Glomerular visceral epithelial cell (primary cell): ENCODE measurements around the gene AP2A2.

Experiments used
- DNase-seq: peaks from one replicate; pipeline ENCODE4 v3.0.0-alpha.2; 2016; ENCODE audit errors: extremely low spot score

Gene AP2A2

GRCh38 chr11:996681-997080 is 71.0 kb downstream of the AP2A2 start:
- no peak for DNase-seq

DNA sequence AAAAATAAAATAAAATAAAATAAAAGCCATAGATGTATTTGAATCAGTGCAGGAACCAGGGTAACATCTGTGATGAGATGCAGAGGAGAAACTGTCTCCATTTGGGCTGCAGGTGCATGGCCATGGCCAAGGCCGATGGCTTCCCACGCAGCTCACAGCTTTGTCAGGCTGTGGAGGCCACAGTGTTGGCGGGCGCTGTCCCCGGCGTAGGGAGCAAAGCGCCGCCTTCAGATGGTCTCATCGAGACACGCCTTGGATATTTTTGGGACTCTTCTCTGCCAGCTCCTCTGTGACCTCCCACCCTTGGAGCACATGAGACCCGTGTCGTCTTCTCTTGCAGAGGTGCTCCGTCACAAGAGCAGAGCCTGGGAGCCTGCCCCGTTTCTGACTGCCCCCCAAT is 72.2 kb downstream of the AP2A2 start:
- DNase-seq, result no peak

- DNase-seq, result no peak
These were observed 73.3 kb downstream of the AP2A2 start for GRCh38 chr11:999009-999408.

GRCh38 chr11:1000357-1001278 is 74.9 kb downstream of the AP2A2 start:
- no peak for DNase-seq

GRCh38 chr11:1001617-1002405 is 76.1 kb downstream of the AP2A2 start:
- DNase-seq, result no peak

DNA sequence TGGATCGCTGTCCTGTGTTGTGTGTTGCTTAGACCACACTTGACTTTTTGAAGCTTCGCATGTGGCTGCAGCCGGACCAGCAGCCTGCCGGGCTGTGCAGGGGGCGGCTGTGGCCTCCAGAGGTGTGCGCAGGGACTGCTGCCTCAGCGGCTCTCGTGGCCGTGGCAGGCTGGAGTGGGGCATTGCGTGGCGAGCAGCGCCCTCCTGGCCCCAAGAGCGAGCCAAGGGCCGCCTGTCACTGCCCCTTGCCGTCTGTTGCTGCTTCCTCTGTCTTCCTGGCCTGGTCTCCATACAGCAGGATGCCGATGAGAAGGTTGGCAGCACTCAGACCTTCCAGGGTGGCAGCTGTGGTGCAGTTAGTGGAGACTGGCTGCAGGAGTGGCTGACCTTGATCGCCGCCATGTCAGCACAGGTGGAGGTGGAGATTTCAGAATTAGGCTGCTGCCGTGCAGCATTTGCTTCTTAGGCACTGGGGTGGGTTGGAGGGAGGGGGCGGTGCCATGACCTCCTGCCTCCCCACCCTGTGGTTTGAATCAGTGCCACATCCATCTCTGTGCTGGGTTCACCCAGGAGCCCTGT is 76.8 kb downstream of the AP2A2 start:
- no peak for DNase-seq

GRCh38 chr11:1003159-1003558 is 77.5 kb downstream of the AP2A2 start:
- DNase-seq, result no peak

DNA sequence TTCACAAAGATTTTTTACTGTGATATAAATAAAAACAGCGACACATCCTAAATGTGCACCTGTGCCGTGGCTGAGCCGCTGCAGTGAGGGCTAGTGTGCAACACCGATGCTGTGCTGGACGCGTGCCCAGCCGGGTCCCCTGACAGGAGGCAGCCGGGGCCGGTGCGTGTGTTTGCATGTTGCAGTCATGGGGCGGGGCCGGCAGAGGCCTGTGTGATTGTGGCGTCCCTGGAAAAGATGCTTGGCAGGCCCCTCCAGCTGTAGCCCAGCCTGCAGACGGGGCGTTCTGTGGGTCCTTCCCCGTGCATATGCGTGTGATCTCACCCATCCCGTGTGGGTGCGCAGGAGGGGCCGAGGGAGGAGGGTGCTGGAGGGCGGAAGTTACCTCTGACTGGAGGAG is 80.3 kb downstream of the AP2A2 start:
- no peak for DNase-seq

DNA sequence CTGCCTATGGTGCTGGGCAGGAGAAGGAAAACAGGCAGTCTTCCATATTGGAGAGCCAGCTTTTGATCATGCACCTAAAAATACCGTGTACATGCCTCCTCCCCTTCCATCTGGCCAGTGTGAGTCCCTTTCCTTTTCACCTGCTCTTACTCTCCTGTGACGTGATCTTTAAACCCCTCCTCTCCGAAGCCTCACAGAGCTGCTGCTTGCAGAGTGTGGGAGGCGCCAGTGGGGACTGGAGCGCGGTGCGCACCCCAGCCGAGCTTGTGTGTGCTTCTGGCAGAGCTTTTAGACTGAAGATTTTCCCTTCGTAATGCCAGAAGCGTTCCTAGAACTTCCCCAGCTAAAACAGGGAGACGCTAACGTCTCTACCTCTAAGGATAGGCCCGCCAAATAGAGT is 81.1 kb downstream of the AP2A2 start:
- DNase-seq, result no peak

GRCh38 chr11:1007279-1007678 is 81.6 kb downstream of the AP2A2 start:
- no peak for DNase-seq

- DNase-seq, result no peak
These were observed 82.5 kb downstream of the AP2A2 start for GRCh38 chr11:1008001-1008802.

- no peak for DNase-seq
These were observed 83.1 kb downstream of the AP2A2 start for GRCh38 chr11:1008803-1009145.

DNA sequence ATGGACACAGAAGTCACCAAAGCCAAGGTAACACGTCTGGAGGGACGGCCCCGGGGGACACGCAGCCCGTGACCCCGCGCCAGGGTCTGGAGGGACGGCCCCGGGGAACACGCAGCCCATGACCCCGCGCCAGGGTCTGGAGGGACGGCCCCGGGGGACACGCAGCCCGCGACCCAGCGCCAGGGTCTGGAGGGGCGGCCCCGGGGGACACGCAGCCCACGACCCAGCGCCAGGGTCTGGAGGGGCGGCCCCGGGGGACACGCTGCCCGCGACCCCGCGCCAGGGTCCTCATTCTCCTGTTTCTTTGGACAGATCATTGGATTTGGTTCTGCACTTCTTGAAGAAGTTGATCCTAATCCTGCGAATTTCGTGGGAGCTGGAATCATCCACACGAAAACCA is 83.7 kb downstream of the AP2A2 start:
- DNase-seq, result no peak

- DNase-seq, result no peak
These were observed 84.3 kb downstream of the AP2A2 start for GRCh38 chr11:1009991-1010390.

DNA sequence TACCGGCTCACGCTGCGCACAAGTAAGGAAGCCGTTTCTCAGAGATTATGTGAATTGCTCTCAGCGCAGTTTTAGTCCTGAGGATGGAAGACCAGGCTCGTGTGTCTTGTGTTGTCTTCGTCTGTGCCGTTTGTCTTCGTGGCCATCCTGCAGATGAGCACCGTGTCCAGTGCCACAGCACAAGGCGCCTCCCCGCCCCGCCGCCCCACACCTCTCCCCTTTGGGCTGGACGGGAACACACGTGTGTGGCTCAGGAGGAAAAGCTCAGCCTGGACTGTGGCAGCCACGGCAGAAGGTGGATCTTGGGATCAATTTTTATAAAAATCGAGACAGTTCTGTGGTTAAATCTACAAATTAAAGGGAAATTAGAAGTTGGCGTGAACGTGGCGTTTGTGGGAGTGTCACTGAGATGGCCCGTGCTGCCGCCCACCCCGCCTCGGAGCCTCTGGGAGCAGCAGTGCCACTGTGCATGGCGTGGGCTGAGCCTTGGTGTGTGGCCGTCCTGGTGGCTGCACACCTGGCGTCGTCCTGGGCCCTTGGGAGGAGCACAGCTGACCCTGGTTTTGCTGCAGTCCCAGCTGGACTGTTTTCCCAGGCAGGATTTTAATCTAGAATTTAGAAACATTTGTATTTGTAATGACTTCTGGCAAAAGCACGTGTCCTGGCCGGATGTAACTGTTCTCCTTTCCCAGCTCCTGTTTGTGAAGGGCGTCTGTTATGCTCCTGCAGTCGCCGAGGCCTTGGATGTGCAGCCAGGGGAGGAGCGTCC is 85.1 kb downstream of the AP2A2 start:
- DNase-seq, result no peak

GRCh38 chr11:1011320-1011698 is 85.6 kb downstream of the AP2A2 start:
- no peak for DNase-seq

- DNase-seq, result no peak
These were observed 86.6 kb downstream of the AP2A2 start for GRCh38 chr11:1012291-1012690.

- no peak for DNase-seq
These were observed 87.3 kb downstream of the AP2A2 start for GRCh38 chr11:1012740-1013630.

DNA sequence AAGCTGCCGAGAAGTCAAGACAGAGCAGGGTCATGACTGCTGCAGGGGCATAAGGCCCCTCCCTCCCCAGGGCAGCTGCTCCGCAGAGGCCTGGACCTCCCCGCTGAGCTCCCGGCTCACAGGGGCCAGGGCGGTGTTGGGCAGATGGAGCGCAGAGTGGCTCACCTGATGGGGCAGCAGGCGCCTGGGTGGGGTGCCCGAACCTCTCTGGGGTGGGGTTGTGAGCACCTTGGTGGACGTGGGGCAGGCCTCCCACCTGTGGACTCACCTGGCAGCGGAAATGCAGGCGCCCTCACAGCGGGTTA is 87.9 kb downstream of the AP2A2 start:
- DNase-seq, result no peak

- DNase-seq, result no peak
These were observed 88.6 kb downstream of the AP2A2 start for GRCh38 chr11:1014276-1014675.
